Measurements from ENCODE around the gene OR6S1. TPM values are rescaled to one million over a fixed set of nuclear protein-coding genes. Genes with fewer than 3 reads are reported as not detected.

OR6S1 gene
- polyA plus RNA-seq, 1 of the 3 experiments (the other 2 are of a cell fraction): not detected

DNA sequence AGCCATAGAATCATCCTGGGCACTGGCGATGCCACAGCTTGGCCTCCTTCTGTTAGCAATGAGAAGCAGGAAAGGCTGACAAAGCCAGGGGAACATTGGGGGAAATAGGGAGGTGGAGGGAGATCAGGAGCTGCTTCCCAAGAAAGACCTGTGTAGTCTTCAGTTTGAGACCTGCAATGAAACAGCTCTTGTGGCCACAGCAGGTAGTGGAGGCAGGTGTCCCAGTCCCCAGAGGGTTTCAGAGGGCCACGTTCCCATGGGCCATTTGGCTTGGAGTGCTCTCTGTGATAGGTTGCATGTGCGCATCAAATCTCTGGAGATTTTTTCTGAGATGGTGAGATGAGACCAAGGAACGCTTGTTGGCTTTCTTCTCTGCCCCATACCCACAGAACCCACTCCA lies 14.4 kb upstream of the OR6S1 start:
- CTCF ChIA-PET: no interaction called here
- WGBS (ENCODE audit: low lambda C conversion rate): 21% methylated on average over 4 of the region's 4 CpGs
- Histone ChIP-seq H3F3A (replicated peaks; ENCODE audit: insufficient read depth) (peaks cover 3% of the 10 kb centered on the region), H3K36me3 (replicated peaks in 1 of 2; ENCODE audit: control insufficient read depth in 1 of 2, insufficient read depth in 2 of 2, low read length in 1 of 2) (no peaks in the 10 kb centered on the region), H3K4me1 (ENCODE audit: control insufficient read depth in 1 of 2, insufficient read depth in 2 of 2, low read depth in 1 of 2, low read length in 1 of 2) (no peaks in the 10 kb centered on the region), H2AFZ (ENCODE audit: low read depth) (no peak overlapping the region), H3K27me3 (ENCODE audit: insufficient read depth) (peaks cover 77% of the 10 kb centered on the region), H3K9ac (no peak overlapping the region), H3K4me3 (ENCODE audit: low read depth in 2 of 2, low read length in 1 of 2) (no peak overlapping the region), H4K20me1 (ENCODE audit: insufficient read depth) (no peaks in the 10 kb centered on the region), H3K9me2 (no peaks in the 10 kb centered on the region), H3K79me2 (ENCODE audit: insufficient read depth) (no peaks in the 10 kb centered on the region), H3K9me3 (no peaks in the 10 kb centered on the region), H3K27ac (ENCODE audit: low read depth in 2 of 2, low read length in 1 of 2) (no peak overlapping the region), H3K4me2 (no peak overlapping the region)
- no peak for DNase-seq
- TF ChIP-seq, protein P1, sequence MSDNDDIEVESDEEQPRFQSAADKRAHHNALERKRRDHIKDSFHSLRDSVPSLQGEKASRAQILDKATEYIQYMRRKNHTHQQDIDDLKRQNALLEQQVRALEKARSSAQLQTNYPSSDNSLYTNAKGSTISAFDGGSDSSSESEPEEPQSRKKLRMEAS (IDR thresholded peaks at IDR 0.05; ENCODE audit: low read depth): no peak
- TF ChIP-seq TAF1 (IDR thresholded peaks at IDR 0.05; ENCODE audit: borderline replicate concordance, low read depth, low read length): no peak
- TF ChIP-seq SIN3A (IDR thresholded peaks at IDR 0.05; ENCODE audit: borderline replicate concordance, low read depth, low read length): no peak
- TF ChIP-seq JUND (IDR thresholded peaks at IDR 0.05): no peak
- TF ChIP-seq POLR2AphosphoS5 (IDR thresholded peaks at IDR 0.05; ENCODE audit: low read depth, low read length): no peak
- no peak for TF ChIP-seq FOXJ3 (CRISPR knock-in tag; IDR thresholded peaks at IDR 0.05)
- POLR2A ChIA-PET: no interaction called here

DNA sequence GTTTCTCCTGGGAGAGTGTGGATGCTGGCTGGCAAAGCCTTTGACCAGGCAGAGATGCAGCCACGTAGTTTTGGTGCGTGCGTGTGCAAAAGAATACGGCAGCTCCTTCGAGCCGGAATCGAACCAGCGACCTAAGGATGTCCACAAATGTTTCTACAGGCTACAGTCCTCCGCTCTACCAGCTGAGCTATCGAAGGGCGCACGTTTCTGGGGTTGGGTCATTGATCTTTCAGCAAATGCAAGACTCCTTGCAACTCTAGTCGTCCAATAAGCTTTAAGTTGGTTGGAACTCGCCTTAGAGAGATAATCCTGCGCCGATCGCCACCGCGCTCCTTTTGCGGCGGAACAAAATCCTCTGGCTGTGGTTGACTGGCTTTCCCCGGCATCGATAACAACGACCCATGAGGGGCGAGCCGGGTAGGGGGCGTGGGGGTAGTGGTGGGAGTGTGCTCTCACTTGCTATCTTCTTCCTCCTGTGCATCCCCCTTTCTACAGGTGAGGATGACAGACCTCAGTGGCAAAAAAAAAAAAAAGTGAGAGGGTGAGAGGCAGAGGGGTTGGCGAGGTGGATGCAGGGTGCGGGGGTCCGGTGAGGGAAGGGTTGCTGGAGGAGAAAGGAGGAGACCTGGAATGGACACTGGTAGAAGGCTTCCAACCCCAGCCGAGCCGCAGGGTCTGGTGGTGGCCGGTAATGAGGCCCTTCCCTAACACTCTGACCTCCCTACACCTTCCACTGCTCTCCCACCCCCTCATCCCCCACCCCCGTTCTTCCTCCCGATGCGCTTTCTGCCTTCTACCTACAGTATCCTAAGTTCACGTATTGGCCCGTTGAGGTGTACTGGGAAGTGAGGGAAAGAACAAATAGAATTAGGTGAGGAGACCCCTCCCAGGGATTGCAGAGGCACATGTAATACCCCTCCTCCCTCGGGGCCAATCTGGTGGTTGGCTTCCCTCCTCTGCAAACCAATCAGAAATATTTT lies 11.8 kb upstream of the OR6S1 start:
- Histone ChIP-seq H3K36me3 (replicated peaks in 1 of 2; ENCODE audit: control insufficient read depth in 1 of 2, insufficient read depth in 2 of 2, low read length in 1 of 2) (no peaks in the 10 kb centered on the region), H2AFZ (ENCODE audit: low read depth) (no peak overlapping the region), H3K4me3 (ENCODE audit: low read depth in 2 of 2, low read length in 1 of 2) (peak overlapping the region; percentile 13 to 26; a peak in 2 of 4 replicates), H3K27me3 (ENCODE audit: insufficient read depth) (peaks cover 72% of the 10 kb centered on the region), H3K4me1 (ENCODE audit: control insufficient read depth in 1 of 2, insufficient read depth in 2 of 2, low read depth in 1 of 2, low read length in 1 of 2) (no peaks in the 10 kb centered on the region), H3K4me2 (0 out of 2 replicates have a peak overlapping the region, but pooled peaks have one; percentile 7), H3K9me2 (no peaks in the 10 kb centered on the region), H3K9me3 (no peaks in the 10 kb centered on the region), H3K79me2 (ENCODE audit: insufficient read depth) (no peaks in the 10 kb centered on the region), H4K20me1 (ENCODE audit: insufficient read depth) (no peaks in the 10 kb centered on the region), H3K9ac (no peak overlapping the region), H3K27ac (ENCODE audit: low read depth in 2 of 2, low read length in 1 of 2) (no peak overlapping the region), H3F3A (replicated peaks; ENCODE audit: insufficient read depth) (peaks cover 4% of the 10 kb centered on the region)
- ChIA-PET POLR2A (no interaction called here), CTCF (no interaction called here)
- WGBS (ENCODE audit: low lambda C conversion rate): 1% methylated on average over 39 of the region's 39 CpGs
- TF ChIP-seq POLR2AphosphoS5 (IDR thresholded peaks at IDR 0.05; ENCODE audit: low read depth, low read length): no peak
- TF ChIP-seq TEAD4 (IDR thresholded peaks at IDR 0.05; ENCODE audit: borderline replicate concordance, insufficient read depth): peak; percentile 41; the same call in 1 of the 2 replicates
- no peak for TF ChIP-seq FOXJ3 (CRISPR knock-in tag; IDR thresholded peaks at IDR 0.05)
- TF ChIP-seq RXRA (IDR thresholded peaks at IDR 0.05; ENCODE audit: borderline replicate concordance, low read depth): no peak
- DNase-seq: no peak

DNA sequence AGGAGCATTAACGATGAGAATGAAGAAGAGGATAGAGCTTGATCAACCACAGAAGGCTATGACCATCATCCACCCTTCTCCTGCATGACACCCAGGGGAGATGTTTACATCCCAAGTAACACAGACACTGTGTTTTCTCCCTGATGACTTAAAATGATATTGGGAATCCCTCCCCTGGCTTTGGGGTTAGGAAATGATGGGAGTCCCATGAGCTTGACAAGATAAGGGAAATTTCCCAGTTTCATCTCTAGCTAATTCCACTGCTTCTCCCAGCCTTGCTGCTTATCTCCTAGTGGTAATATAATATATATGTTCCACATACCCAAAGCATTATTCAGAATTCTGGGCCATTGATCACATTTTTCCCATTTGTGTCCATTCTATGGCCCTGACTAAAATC lies 4.0 kb upstream of the OR6S1 start:
- Histone ChIP-seq H3K4me2 (no peak overlapping the region), H3K4me1 (ENCODE audit: control insufficient read depth in 1 of 2, insufficient read depth in 2 of 2, low read depth in 1 of 2, low read length in 1 of 2) (no peaks in the 10 kb centered on the region), H4K20me1 (ENCODE audit: insufficient read depth) (no peaks in the 10 kb centered on the region), H3F3A (replicated peaks; ENCODE audit: insufficient read depth) (peaks cover 12% of the 10 kb centered on the region), H2AFZ (ENCODE audit: low read depth) (no peak overlapping the region), H3K9me3 (no peaks in the 10 kb centered on the region), H3K9ac (no peak overlapping the region), H3K4me3 (ENCODE audit: low read depth in 2 of 2, low read length in 1 of 2) (no peak overlapping the region), H3K79me2 (ENCODE audit: insufficient read depth) (no peaks in the 10 kb centered on the region), H3K36me3 (replicated peaks in 1 of 2; ENCODE audit: control insufficient read depth in 1 of 2, insufficient read depth in 2 of 2, low read length in 1 of 2) (no peaks in the 10 kb centered on the region), H3K27ac (ENCODE audit: low read depth in 2 of 2, low read length in 1 of 2) (no peak overlapping the region), H3K27me3 (ENCODE audit: insufficient read depth) (peaks cover 42% of the 10 kb centered on the region; the same call in 1 of the 2 replicates), H3K9me2 (no peaks in the 10 kb centered on the region)
- 17% methylated on average over 1 of the region's 1 CpG for WGBS (ENCODE audit: low lambda C conversion rate)
- ChIA-PET CTCF (no interaction called here), POLR2A (no interaction called here)
- no peak for DNase-seq
- no peak for TF ChIP-seq TEAD4 (IDR thresholded peaks at IDR 0.05; ENCODE audit: borderline replicate concordance, insufficient read depth)
- TF ChIP-seq JUND (IDR thresholded peaks at IDR 0.05): no peak
- TF ChIP-seq EZH2phosphoT487 (IDR thresholded peaks at IDR 0.05; ENCODE audit: borderline replicate concordance, low read depth): no peak
